Type B pancreatic cell (in vitro differentiated cells): ENCODE data around the gene DEFB119. TPM values are rescaled to one million over a fixed set of nuclear protein-coding genes. Genes with fewer than 3 reads are reported as not detected.
"Not testable (repeated sequence)": the region's sequence is repeated elsewhere in the genome, so short reads cannot be mapped to it uniquely, and the experiment has no call there.

Experiments
- DNase-seq: peaks from one replicate; pipeline ENCODE4 v3.0.0; 2021; ENCODE audit warnings: mixed read lengths; ENCODE audit not compliant: unreplicated experiment; ENCODE audit errors: extremely low spot score
- H3K27ac Mint-ChIP-seq: 2 replicates; pipeline ENCODE4 v1.8.0; 2021; ENCODE audit warnings: mild to moderate bottlenecking, mixed read lengths
- H3K27me3 Mint-ChIP-seq: 2 replicates; pipeline ENCODE4 v1.8.0; 2021; ENCODE audit warnings: mixed read lengths
- H3K36me3 Mint-ChIP-seq: 2 replicates; pipeline ENCODE4 v1.8.0; 2021; ENCODE audit warnings: mixed read lengths
- H3K4me1 Mint-ChIP-seq: one replicate; pipeline ENCODE4 v1.8.0; 2021; ENCODE audit warnings: mixed read lengths; ENCODE audit not compliant: unreplicated experiment
- H3K4me3 Mint-ChIP-seq: 2 replicates; pipeline ENCODE4 v1.8.0; 2021; ENCODE audit warnings: mild to moderate bottlenecking, mixed read lengths
- H3K9me3 Mint-ChIP-seq: 2 replicates; pipeline ENCODE4 v1.8.0; 2021; ENCODE audit warnings: mixed read lengths
- total RNA-seq: library from RNA; stranded (reverse); gene quantifications from 2 replicates; pipeline ENCODE4 v1.2.1, GENCODE V29; 2021; ENCODE audit warnings: low replicate concordance
- TF ChIP-seq, protein P1 (sequence below): fragments of 200-600 bp; sonication (generic); conservative IDR thresholded peaks from 2 replicates; pipeline ENCODE4 v1.5.0; 2021; ENCODE audit warnings: antibody characterized with exemption, mild to moderate bottlenecking

DEFB119 gene
- total RNA-seq, 1 donor from 2014 or later = not detected

DNA sequence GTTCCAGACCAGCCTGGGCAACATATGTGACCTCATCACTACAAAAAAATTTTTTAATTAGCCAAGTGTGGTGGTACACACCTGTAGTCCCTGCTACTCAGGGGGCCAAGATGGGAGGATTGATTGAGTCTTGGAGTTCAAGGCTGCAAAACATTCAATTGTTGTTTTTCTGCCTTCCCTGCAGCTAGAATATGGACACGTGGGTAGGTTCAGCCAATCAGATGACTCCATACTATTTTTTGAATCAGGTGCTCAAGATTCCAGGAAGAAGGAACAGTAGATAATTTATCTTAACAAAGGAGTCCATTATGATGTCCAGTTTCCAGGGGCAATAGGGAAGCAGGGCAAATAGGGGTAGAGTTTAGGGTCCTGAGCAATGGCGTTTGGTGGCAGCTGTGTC lies 2.4 kb upstream of the DEFB119 start:
- Mint-ChIP-seq H3K36me3 (no peaks in the 10 kb centered on the region), H3K9me3 (peaks cover 14% of the 10 kb centered on the region), H3K27me3 (no peaks in the 10 kb centered on the region), H3K4me1 (no peaks in the 10 kb centered on the region), H3K4me3 (no peak overlapping the region), H3K27ac (no peak overlapping the region)
- TF ChIP-seq, protein P1, sequence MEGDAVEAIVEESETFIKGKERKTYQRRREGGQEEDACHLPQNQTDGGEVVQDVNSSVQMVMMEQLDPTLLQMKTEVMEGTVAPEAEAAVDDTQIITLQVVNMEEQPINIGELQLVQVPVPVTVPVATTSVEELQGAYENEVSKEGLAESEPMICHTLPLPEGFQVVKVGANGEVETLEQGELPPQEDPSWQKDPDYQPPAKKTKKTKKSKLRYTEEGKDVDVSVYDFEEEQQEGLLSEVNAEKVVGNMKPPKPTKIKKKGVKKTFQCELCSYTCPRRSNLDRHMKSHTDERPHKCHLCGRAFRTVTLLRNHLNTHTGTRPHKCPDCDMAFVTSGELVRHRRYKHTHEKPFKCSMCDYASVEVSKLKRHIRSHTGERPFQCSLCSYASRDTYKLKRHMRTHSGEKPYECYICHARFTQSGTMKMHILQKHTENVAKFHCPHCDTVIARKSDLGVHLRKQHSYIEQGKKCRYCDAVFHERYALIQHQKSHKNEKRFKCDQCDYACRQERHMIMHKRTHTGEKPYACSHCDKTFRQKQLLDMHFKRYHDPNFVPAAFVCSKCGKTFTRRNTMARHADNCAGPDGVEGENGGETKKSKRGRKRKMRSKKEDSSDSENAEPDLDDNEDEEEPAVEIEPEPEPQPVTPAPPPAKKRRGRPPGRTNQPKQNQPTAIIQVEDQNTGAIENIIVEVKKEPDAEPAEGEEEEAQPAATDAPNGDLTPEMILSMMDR = no peak
- DNase-seq = no peak

DNA sequence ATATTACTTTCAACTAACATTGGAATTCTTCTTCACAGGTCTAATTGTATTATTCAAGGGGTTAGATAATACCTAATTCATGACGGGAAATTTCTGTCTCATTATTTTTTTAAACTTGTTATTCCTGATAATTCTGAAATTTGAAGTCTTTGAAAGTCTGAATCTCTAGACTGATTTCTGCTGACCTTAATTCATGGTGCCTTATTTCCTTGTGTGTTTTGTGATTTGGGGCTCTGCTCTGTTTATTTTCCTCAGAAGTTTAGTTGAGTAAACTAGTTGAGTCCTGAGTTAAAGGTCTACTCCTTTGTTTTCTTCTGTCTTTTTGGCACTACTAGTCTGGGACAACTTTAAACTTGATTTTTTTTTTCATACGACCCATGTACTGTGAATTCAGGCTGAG lies 16.0 kb downstream of the DEFB119 start:
- no peak overlapping the region for H3K4me3 Mint-ChIP-seq
- peaks cover 10% of the 10 kb centered on the region for H3K9me3 Mint-ChIP-seq
- no peaks in the 10 kb centered on the region for H3K36me3 Mint-ChIP-seq
- no peak overlapping the region for H3K27ac Mint-ChIP-seq
- H3K4me1 Mint-ChIP-seq = no peaks in the 10 kb centered on the region
- H3K27me3 Mint-ChIP-seq = no peaks in the 10 kb centered on the region
- no peak for DNase-seq
- TF ChIP-seq, protein P1 = no peak

DNA sequence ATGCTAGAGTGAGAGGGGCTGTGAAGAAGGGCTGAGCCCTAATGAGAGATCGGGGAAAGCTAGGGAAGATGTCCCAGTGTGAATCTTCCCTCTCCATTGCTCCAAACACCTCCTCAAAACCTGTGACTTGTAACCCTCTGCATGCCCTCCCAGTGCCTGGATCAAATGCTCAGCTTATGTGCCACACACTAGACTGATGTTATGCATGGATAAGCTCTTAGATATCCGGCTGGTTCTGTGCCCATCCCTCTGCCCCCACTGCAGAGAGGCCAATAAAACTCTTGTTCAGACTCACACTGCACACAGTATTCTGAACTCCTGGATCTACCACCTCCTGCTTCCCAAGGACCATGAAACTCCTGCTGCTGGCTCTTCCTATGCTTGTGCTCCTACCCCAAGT lies 22.1 kb downstream of the DEFB119 start, which contains the start of gene DEFB118:
TSS of gene DEFB118 (plus strand) at position 301 of the 400 bp plus-strand sequence. CDS start at position 351, 50 bp downstream.
- Mint-ChIP-seq H3K36me3 (no peaks in the 10 kb centered on the region), H3K27me3 (no peaks in the 10 kb centered on the region), H3K9me3 (peaks cover 11% of the 10 kb centered on the region), H3K4me3 (no peak within 1 kb of the TSS), H3K4me1 (no peaks in the 10 kb centered on the region), H3K27ac (no peak within 1 kb of the TSS)
- TF ChIP-seq, protein P1 = no peak
- no peak for DNase-seq

DNA sequence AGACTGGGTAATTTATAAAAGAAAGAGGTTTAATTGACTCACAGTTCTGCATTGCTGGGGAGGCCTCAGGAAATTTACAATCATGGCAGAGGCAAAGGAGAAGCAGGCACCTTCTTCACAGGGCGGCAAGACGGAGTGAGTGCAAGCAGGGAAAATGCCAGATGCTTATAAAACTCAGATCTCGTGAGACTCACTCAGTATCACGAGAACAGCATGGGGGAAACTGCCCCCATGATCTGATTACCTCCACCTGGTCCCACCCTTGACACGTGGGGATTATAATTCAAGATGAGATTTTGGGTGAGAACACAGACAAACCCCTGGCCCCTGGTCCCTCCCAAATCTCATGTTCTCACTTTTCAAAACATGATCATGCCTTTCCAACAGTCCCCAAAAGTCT lies 26.1 kb downstream of the DEFB119 start:
- H3K9me3 Mint-ChIP-seq = peaks cover 15% of the 10 kb centered on the region
- not testable (repeated sequence) for H3K4me3 Mint-ChIP-seq, H3K27ac Mint-ChIP-seq, H3K36me3 Mint-ChIP-seq, H3K4me1 Mint-ChIP-seq, DNase-seq, H3K27me3 Mint-ChIP-seq

DNA sequence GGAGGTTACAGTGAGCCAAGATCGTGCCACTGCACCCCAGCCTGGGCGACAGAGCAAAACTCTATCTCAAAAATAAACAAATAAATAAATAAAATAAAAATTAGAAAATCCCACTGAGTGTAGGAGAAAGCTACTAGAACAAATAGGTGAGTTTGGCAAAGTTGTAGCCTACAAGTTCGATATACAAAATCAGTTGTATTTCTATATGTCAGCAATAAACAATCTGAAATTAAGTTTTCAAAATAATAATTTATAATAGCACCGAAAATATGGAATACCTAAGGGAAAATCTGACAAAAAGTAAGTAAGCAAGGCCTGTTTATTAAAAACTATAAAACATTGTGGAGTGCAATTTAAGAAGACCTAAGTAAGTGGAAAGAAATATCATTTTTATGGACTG lies 27.1 kb downstream of the DEFB119 start:
- H3K27ac Mint-ChIP-seq = no peak overlapping the region
- H3K4me3 Mint-ChIP-seq = no peak overlapping the region
- H3K36me3 Mint-ChIP-seq = no peaks in the 10 kb centered on the region
- no peak for DNase-seq
- H3K9me3 Mint-ChIP-seq = peaks cover 15% of the 10 kb centered on the region
- H3K4me1 Mint-ChIP-seq = no peaks in the 10 kb centered on the region
- TF ChIP-seq, protein P1 = no peak
- H3K27me3 Mint-ChIP-seq = no peaks in the 10 kb centered on the region

DNA sequence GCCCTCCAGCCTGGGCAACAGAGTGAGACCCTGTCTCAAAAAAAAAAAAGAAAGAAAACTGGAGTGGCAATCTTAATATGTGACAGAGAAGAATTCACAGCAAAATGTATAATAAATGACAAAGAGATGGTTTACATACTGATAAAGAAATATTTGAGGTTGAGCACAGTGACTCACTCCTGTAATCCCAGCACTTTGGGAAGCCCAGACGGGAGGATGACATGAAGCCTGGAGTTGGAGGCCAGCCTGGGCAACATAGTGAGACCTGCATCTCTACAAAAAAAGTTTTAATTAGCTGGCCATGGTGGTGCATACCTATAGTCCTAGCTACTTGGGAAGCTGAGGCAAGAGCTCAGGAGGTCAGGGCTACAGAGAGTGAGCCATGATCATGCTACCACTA lies 34.4 kb downstream of the DEFB119 start:
- peaks cover 5% of the 10 kb centered on the region for H3K9me3 Mint-ChIP-seq
- H3K4me3 Mint-ChIP-seq = no peak overlapping the region
- H3K27ac Mint-ChIP-seq = no peak overlapping the region
- no peak for DNase-seq
- no peaks in the 10 kb centered on the region for H3K27me3 Mint-ChIP-seq
- H3K36me3 Mint-ChIP-seq = no peaks in the 10 kb centered on the region
- TF ChIP-seq, protein P1 = no peak
- H3K4me1 Mint-ChIP-seq = no peaks in the 10 kb centered on the region
